Measurements from ENCODE around the gene IGDCC3.

Gene IGDCC3

DNA sequence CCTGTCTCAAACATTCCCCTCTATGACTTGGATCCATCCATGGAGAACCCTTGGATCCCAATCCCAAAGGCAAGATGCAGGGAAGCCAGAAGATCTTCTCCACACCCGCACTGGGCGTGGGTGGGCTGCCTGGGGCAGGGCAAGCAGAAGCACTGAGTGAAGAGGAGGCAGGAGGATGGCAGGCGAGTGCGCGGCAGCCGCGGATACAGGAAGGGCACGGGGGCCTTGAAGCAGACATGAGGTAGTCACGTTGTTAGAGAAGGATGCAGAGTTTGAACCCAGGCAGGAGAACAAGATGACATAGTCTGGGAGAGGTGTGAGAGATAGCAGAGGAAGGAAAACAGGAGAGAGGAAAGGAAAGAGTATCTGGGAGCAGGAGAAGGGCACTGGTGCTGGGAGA is 5.1 kb upstream of the IGDCC3 start:
- Histone ChIP-seq H2AFZ (ENCODE audit: low read length) (no peak overlapping the region), H3K4me1 (ENCODE audit: insufficient read depth, low read length, severe bottlenecking) (peaks cover 7% of the 10 kb centered on the region), H3K4me3 (ENCODE audit: low read depth, low read length, poor library complexity, severe bottlenecking) (no peak overlapping the region), H3K27me3 (ENCODE audit: insufficient read depth, low read length) (no peaks in the 10 kb centered on the region), H3K27ac (ENCODE audit: low read depth, low read length, poor library complexity, severe bottlenecking) (no peak overlapping the region), H3F3A (ENCODE audit: insufficient read depth, low read length) (no peaks in the 10 kb centered on the region), H3K79me2 (ENCODE audit: insufficient read depth, low read length) (no peaks in the 10 kb centered on the region), H3K4me2 (ENCODE audit: low read length) (no peak overlapping the region), H4K20me1 (ENCODE audit: insufficient read depth, low read length) (no peaks in the 10 kb centered on the region), H3K9me3 (ENCODE audit: low read length) (no peaks in the 10 kb centered on the region), H3K9me2 (ENCODE audit: low read depth, low read length) (no peaks in the 10 kb centered on the region), H3K9ac (ENCODE audit: low read length) (no peak overlapping the region), H3K36me3 (ENCODE audit: insufficient read depth, low read length) (no peaks in the 10 kb centered on the region)
- no peak for TF ChIP-seq EZH2 (IDR thresholded peaks at IDR 0.05; ENCODE audit: borderline replicate concordance, low read length)
- TF ChIP-seq, protein P1, sequence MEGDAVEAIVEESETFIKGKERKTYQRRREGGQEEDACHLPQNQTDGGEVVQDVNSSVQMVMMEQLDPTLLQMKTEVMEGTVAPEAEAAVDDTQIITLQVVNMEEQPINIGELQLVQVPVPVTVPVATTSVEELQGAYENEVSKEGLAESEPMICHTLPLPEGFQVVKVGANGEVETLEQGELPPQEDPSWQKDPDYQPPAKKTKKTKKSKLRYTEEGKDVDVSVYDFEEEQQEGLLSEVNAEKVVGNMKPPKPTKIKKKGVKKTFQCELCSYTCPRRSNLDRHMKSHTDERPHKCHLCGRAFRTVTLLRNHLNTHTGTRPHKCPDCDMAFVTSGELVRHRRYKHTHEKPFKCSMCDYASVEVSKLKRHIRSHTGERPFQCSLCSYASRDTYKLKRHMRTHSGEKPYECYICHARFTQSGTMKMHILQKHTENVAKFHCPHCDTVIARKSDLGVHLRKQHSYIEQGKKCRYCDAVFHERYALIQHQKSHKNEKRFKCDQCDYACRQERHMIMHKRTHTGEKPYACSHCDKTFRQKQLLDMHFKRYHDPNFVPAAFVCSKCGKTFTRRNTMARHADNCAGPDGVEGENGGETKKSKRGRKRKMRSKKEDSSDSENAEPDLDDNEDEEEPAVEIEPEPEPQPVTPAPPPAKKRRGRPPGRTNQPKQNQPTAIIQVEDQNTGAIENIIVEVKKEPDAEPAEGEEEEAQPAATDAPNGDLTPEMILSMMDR (IDR thresholded peaks at IDR 0.05; ENCODE audit: low read length), result no peak

GRCh38 chr15:65382146-65382491 is 4.3 kb upstream of the IGDCC3 start:
- Histone ChIP-seq H3K9me3 (ENCODE audit: low read length) (no peaks in the 10 kb centered on the region), H3K9ac (ENCODE audit: low read length) (no peak overlapping the region), H3K27me3 (ENCODE audit: insufficient read depth, low read length) (no peaks in the 10 kb centered on the region), H3K4me2 (ENCODE audit: low read length) (no peak overlapping the region), H3K4me3 (ENCODE audit: low read depth, low read length, poor library complexity, severe bottlenecking) (no peak overlapping the region), H2AFZ (ENCODE audit: low read length) (no peak overlapping the region), H3K4me1 (ENCODE audit: insufficient read depth, low read length, severe bottlenecking) (peaks cover 7% of the 10 kb centered on the region), H3K9me2 (ENCODE audit: low read depth, low read length) (no peaks in the 10 kb centered on the region), H3F3A (ENCODE audit: insufficient read depth, low read length) (no peaks in the 10 kb centered on the region), H4K20me1 (ENCODE audit: insufficient read depth, low read length) (no peaks in the 10 kb centered on the region), H3K27ac (ENCODE audit: low read depth, low read length, poor library complexity, severe bottlenecking) (no peak overlapping the region), H3K36me3 (ENCODE audit: insufficient read depth, low read length) (no peaks in the 10 kb centered on the region), H3K79me2 (ENCODE audit: insufficient read depth, low read length) (no peaks in the 10 kb centered on the region)
- TF ChIP-seq, protein P1 (IDR thresholded peaks at IDR 0.05; ENCODE audit: low read length), result no peak
- TF ChIP-seq EZH2 (IDR thresholded peaks at IDR 0.05; ENCODE audit: borderline replicate concordance, low read length), result no peak

- TF ChIP-seq, protein P1 (IDR thresholded peaks at IDR 0.05; ENCODE audit: low read length), result no peak
- no peak for TF ChIP-seq EZH2 (IDR thresholded peaks at IDR 0.05; ENCODE audit: borderline replicate concordance, low read length)
- no peaks in the 10 kb centered on the region for H4K20me1 ChIP-seq (ENCODE audit: insufficient read depth, low read length)
Measured at GRCh38 chr15:65381445-65382145, 3.8 kb upstream of the IGDCC3 start.

More at GRCh38 chr15:65381445-65382145, 3.8 kb upstream of the IGDCC3 start:
- H3K4me3 ChIP-seq (ENCODE audit: low read depth, low read length, poor library complexity, severe bottlenecking), result no peak overlapping the region
- no peaks in the 10 kb centered on the region for H3F3A ChIP-seq (ENCODE audit: insufficient read depth, low read length)
- no peaks in the 10 kb centered on the region for H3K9me2 ChIP-seq (ENCODE audit: low read depth, low read length)
- no peaks in the 10 kb centered on the region for H3K79me2 ChIP-seq (ENCODE audit: insufficient read depth, low read length)
- H3K27ac ChIP-seq (ENCODE audit: low read depth, low read length, poor library complexity, severe bottlenecking), result no peak overlapping the region
- peaks cover 7% of the 10 kb centered on the region for H3K4me1 ChIP-seq (ENCODE audit: insufficient read depth, low read length, severe bottlenecking)
- H3K9ac ChIP-seq (ENCODE audit: low read length), result no peak overlapping the region
- H2AFZ ChIP-seq (ENCODE audit: low read length), result no peak overlapping the region
- H3K27me3 ChIP-seq (ENCODE audit: insufficient read depth, low read length), result no peaks in the 10 kb centered on the region
- H3K4me2 ChIP-seq (ENCODE audit: low read length), result no peak overlapping the region
- no peaks in the 10 kb centered on the region for H3K9me3 ChIP-seq (ENCODE audit: low read length)
- H3K36me3 ChIP-seq (ENCODE audit: insufficient read depth, low read length), result no peaks in the 10 kb centered on the region
